Activated CD4-positive, alpha-beta T cell treated with anti-CD3 and anti-CD28 coated beads for 1 hour (primary cell): Measurements from ENCODE around the gene BEST4.
"Not testable (repeated sequence)": the region's sequence is repeated elsewhere in the genome, so short reads cannot be mapped to it uniquely, and the experiment has no call there.

Experiments
- DNase-seq: peaks from one replicate; pipeline ENCODE4 v3.0.0-alpha.2; 2020

BEST4 gene

GRCh38 chr1:44788120-44788860, at the start of gene BEST4:
TSS of gene BEST4 (minus strand) at chr1:44788170. CDS start at chr1:44787705, 465 bp downstream.
- no peak for DNase-seq

- peak; percentile 76 for DNase-seq
Observed at GRCh38 chr1:44835738-44836675, 48.0 kb upstream of the BEST4 start.

- DNase-seq: no peak
Observed at GRCh38 chr1:44834328-44834727, 46.4 kb upstream of the BEST4 start.

- DNase-seq: no peak
Observed at GRCh38 chr1:44832056-44832705, 44.2 kb upstream of the BEST4 start.

- no peak for DNase-seq
Observed at GRCh38 chr1:44831516-44831915, 43.5 kb upstream of the BEST4 start.

- no peak for DNase-seq
Observed at GRCh38 chr1:44830900-44831304, 42.9 kb upstream of the BEST4 start.

- no peak for DNase-seq
Observed at GRCh38 chr1:44829506-44830384, 41.8 kb upstream of the BEST4 start.

- DNase-seq: no peak
Observed at GRCh38 chr1:44828841-44829440, 41.0 kb upstream of the BEST4 start.

GRCh38 chr1:44828003-44828651, 40.2 kb upstream of the BEST4 start:
- DNase-seq: no peak

- DNase-seq: no peak
Observed at GRCh38 chr1:44827197-44828002, 39.4 kb upstream of the BEST4 start.

- DNase-seq: no peak
Observed at GRCh38 chr1:44826375-44827196, 38.6 kb upstream of the BEST4 start.

- not testable (repeated sequence) for DNase-seq
Observed at GRCh38 chr1:44824392-44824791, 36.4 kb upstream of the BEST4 start.

GRCh38 chr1:44822981-44823451, 35.0 kb upstream of the BEST4 start:
- DNase-seq: no peak

- no peak for DNase-seq
Observed at GRCh38 chr1:44822131-44822701, 34.2 kb upstream of the BEST4 start.

- DNase-seq: no peak
Observed at GRCh38 chr1:44821240-44821715, 33.3 kb upstream of the BEST4 start.

GRCh38 chr1:44820328-44821239, 32.6 kb upstream of the BEST4 start:
- DNase-seq: no peak

GRCh38 chr1:44819608-44820327, 31.8 kb upstream of the BEST4 start:
- peak; percentile 75 for DNase-seq
